ENCODE data around the gene RPS3. TPM values are rescaled to one million over a fixed set of nuclear protein-coding genes. Genes with fewer than 3 reads are reported as not detected.

RPS3 gene
- total RNA-seq, 1 experiment from 2014 or later = 3,765 TPM

DNA sequence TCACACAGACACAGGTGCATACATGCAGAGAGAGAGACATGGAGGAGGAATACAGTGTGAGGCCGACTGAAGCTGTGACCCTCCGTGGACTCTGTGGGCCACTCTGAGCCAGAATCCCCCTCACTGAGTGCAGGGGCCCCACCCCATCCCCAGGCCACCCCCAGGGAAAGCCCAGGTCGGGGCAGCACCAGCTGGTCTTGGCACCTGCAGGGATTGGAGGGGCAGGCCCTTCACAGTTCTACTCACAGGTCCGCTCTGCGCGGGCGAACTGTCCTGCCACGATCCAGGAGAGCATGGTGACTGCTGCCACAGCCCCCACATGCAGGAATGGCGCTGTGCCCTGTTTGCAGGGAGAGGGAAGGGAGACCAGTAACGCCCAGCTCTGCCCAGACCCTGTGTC is 50.0 kb downstream of the RPS3 start:
- WGBS (ENCODE audit: extremely low coverage, insufficient read length, low lambda C conversion rate) = no CpG with 5 or more reads among the region's 10 CpGs
- Histone ChIP-seq H3K23me2 (ENCODE audit: insufficient read length, low read depth, low read length, poor library complexity, severe bottlenecking) (no peaks in the 10 kb centered on the region), H4K8ac (replicated peaks; ENCODE audit: insufficient read length, low read depth, low read length) (no peak overlapping the region), H3K27me3 (ENCODE audit: insufficient read depth, low read length) (no peaks in the 10 kb centered on the region), H3K4ac (ENCODE audit: low read depth, low read length) (no peak overlapping the region), H2AK5ac (ENCODE audit: insufficient read length, low read length) (no peak overlapping the region), H2BK12ac (ENCODE audit: insufficient read length, low read depth, low read length) (no peak overlapping the region), H4K20me1 (ENCODE audit: control insufficient read depth, insufficient read depth, insufficient read length) (no peaks in the 10 kb centered on the region), H3K27ac (ENCODE audit: insufficient read length, low read depth, low read length) (no peak overlapping the region), H3K18ac (ENCODE audit: insufficient read length, low read depth, low read length) (no peak overlapping the region), H3T11ph (ENCODE audit: low read length) (no peak overlapping the region), H3K79me2 (ENCODE audit: insufficient read depth, low read length) (no peaks in the 10 kb centered on the region), H2BK5ac (ENCODE audit: insufficient read length, low read length) (no peak overlapping the region), H2BK120ac (ENCODE audit: low read depth, low read length, poor library complexity, severe bottlenecking) (no peak overlapping the region), H4K91ac (ENCODE audit: insufficient read length, low read depth, low read length) (no peak overlapping the region), H3K56ac (ENCODE audit: insufficient read length, low read depth, low read length) (no peak overlapping the region), H3K14ac (ENCODE audit: insufficient read depth, low read length) (no peak overlapping the region), H3K79me1 (ENCODE audit: insufficient read depth, low read depth, low read length, poor library complexity, severe bottlenecking) (no peaks in the 10 kb centered on the region), H4K5ac (ENCODE audit: insufficient read length, low read depth, low read length) (no peak overlapping the region), H3K9ac (ENCODE audit: extremely low read depth, insufficient read length, low read length) (no peak overlapping the region), H2AFZ (ENCODE audit: low read length) (no peak overlapping the region), H3K4me2 (ENCODE audit: insufficient read depth, insufficient read length, low read length) (no peak overlapping the region), H3K9me3 (ENCODE audit: control insufficient read depth, low read depth, low read length) (no peaks in the 10 kb centered on the region), H3K4me1 (ENCODE audit: insufficient read depth, low read length) (no peaks in the 10 kb centered on the region), H2BK20ac (ENCODE audit: low read depth, low read length, poor library complexity, severe bottlenecking) (no peak overlapping the region), H3K23ac (ENCODE audit: insufficient read length, low read depth, low read length) (no peak overlapping the region), H2BK15ac (ENCODE audit: low read depth, low read length) (no peak overlapping the region)
- Mint-ChIP-seq H3K9me3 (no peaks in the 10 kb centered on the region), H3K4me1 (peaks cover 0 to 6% of the 10 kb centered on the region in 2 experiments; a peak in 1 of 4 replicates), H3K27ac (peak overlapping the region in 1 of 3 experiments; percentile 27; a peak in 1 of 7 replicates), H3K36me3 (ENCODE audit: insufficient read depth in 1 of 3, low read depth in 3 of 3) (no peaks in the 10 kb centered on the region; a peak in 1 of 7 replicates), H3K27me3 (ENCODE audit: low read depth) (peaks cover 7% of the 10 kb centered on the region), H3K4me3 (no peak overlapping the region)
- no peak for DNase-seq
- no peak for TF ChIP-seq CTCF (conservative IDR thresholded peaks at IDR 0.05)
